NOMO-1 treated with DMSO at 0.1 percent for 48 hours (cell line): ENCODE results near the gene RGS14.
A peak's percentile ranks its signal among the peaks of the same experiment; 100 is the strongest.
"Not testable (repeated sequence)": the region's sequence is repeated elsewhere in the genome, so short reads cannot be mapped to it uniquely, and the experiment has no call there.

Experiments used
- DNase-seq: peaks from one replicate; lab custom pipeline; 2025; ENCODE audit not compliant: unreplicated experiment; lab: John Stamatoyannopoulos, UW

The RGS14 gene

GRCh38 chr5:177327539-177328522 lies 29.9 kb upstream of the RGS14 start:
- no peak for DNase-seq

GRCh38 chr5:177328545-177329231 lies 29.0 kb upstream of the RGS14 start:
- no peak for DNase-seq

- DNase-seq = no peak
Measured at GRCh38 chr5:177329883-177330282, 27.8 kb upstream of the RGS14 start.

- no peak for DNase-seq
Measured at GRCh38 chr5:177330991-177331842, 26.5 kb upstream of the RGS14 start.

GRCh38 chr5:177332031-177332895 lies 25.5 kb upstream of the RGS14 start:
- DNase-seq = no peak

- DNase-seq = no peak
Measured at GRCh38 chr5:177332896-177333260, 24.8 kb upstream of the RGS14 start.

- no peak for DNase-seq
Measured at GRCh38 chr5:177333420-177334154, 24.1 kb upstream of the RGS14 start.

- DNase-seq = no peak
Measured at GRCh38 chr5:177334155-177334551, 23.6 kb upstream of the RGS14 start.

- no peak for DNase-seq
Measured at GRCh38 chr5:177334781-177335700, 22.7 kb upstream of the RGS14 start.

- DNase-seq = no peak
Measured at GRCh38 chr5:177335701-177336065, 22.0 kb upstream of the RGS14 start.

- DNase-seq = peak; percentile 40
Measured at GRCh38 chr5:177336112-177336511, 21.6 kb upstream of the RGS14 start.

GRCh38 chr5:177336603-177337494 lies 20.9 kb upstream of the RGS14 start:
- DNase-seq = no peak

- DNase-seq = no peak
Measured at GRCh38 chr5:177338251-177339106, 19.2 kb upstream of the RGS14 start.

- DNase-seq = no peak
Measured at GRCh38 chr5:177339107-177339638, 18.6 kb upstream of the RGS14 start.

GRCh38 chr5:177343000-177343399 lies 14.7 kb upstream of the RGS14 start:
- DNase-seq = not testable (repeated sequence)

- DNase-seq = no peak
Measured at GRCh38 chr5:177343777-177344176, 13.9 kb upstream of the RGS14 start.
